COLO668 (cell line): ENCODE results near the gene FRAT1.
A peak's percentile ranks its signal among the peaks of the same experiment; 100 is the strongest.

Experiments
- DNase-seq: peaks from one replicate; lab custom pipeline; 2025; ENCODE audit not compliant: unreplicated experiment; lab: John Stamatoyannopoulos, UW

Gene FRAT1

DNA sequence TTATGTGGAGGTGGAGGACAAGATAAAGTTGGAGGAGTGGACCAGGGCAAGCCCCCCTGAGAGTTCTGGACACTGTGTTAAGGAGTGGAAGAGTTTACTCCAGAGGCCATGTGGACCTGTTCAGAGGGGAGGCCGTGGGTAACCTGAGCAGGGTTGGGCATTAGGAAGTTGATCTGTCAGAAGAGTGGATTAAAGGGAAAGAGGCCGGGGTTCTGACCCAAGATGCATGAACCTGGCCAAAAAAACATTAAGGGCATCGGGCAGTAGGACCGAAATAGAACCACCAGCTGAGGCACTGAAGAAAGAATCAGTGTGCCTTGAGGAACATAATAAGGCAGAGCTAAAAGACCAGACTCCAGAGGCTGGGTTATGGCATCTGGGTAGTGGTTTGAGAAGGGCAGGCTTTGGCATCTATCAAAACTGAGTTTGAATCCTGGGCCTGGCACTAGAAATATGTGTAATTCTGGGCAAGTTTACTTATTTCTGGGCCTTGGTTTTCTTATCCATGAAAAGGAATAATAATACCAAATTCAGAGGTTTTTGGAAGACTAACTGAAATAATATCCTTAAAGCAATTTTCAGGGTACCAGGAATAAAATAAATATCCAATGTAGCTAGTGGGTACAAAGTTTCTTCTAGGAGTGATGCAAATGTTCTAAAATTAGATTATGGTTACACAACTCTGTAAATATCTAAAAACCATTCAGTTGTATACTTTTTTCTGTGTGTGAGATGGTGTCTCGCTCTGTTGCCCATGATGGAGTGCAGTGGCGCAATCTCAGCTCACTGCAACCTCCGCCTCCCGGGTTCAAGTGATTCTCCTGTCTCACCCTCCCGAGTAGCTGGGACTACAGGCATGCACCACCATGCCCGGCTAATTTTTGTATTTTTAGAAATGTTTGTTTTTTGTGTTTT, 10.9 kb upstream of the FRAT1 start:
- no peak for DNase-seq

- no peak for DNase-seq
These were observed 7.9 kb upstream of the FRAT1 start for GRCh38 chr10:97311111-97311626.

DNA sequence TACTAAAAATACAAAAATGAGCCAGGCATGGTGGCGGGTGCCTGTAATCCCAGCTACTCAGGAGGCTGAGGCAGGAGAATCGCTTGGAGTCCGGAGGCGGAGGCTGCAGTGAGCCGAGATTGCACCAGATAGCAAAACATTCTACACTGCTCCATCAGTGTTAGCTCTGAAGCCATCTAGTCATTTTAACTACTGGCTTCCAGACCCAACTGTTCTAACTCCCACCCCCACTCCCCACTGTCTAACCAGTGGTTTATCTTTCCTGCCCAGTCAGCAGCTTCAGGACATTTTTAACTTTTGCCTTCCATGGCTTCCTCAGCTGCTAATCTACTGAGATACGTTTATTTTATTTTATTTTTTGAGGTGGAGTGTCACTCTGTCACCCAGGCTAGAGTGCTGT, 6.2 kb upstream of the FRAT1 start:
- no peak for DNase-seq

- DNase-seq = no peak
These were observed 4.4 kb upstream of the FRAT1 start for GRCh38 chr10:97314671-97315070.

- peak; percentile 50 for DNase-seq
These were observed 804 bp downstream of the FRAT1 start for GRCh38 chr10:97319671-97320479.

GRCh38 chr10:97320480-97321031, 1.5 kb downstream of the FRAT1 start:
- no peak for DNase-seq

GRCh38 chr10:97321032-97321803, 2.1 kb downstream of the FRAT1 start:
- peak; percentile 42 for DNase-seq

DNA sequence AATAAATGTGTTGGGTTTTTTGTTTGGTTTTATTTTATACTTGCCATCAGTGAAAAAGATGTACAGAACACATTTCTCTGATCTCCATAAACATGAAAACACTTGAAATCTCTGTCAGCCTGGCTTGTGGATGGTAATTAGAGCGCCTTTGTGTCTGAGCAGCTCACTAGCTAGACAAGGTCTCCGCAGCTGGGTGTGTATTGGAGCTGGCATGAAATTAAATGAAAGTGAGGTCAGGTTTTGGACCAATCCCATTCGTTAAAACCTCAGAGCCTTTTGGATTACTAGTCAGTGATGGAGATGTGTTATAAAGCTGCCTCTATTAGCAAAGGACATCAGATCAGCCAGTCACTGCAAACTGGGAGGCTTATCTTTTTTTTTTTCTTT, 2.7 kb downstream of the FRAT1 start:
- DNase-seq = no peak

- DNase-seq = no peak
These were observed 4.4 kb downstream of the FRAT1 start for GRCh38 chr10:97323501-97323900.

DNA sequence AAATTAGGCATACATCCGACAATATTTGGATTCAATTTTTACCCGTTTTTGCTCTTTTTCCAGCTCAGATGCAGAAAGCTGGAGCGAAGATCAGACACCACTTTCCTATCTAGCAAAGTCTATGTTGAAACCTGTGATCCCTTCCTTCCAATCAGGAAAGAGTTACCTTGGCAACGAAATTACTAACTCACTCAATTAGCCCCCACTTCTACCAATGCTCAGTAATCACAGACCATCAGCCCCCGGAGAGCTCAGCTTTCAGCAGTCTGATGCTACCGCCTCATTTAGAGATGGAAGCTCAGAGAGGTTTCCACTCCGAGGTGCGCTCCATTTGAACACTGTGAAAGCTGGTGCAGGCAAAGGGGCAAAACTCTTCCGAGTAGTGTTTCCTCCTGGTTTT, 6.7 kb downstream of the FRAT1 start:
- DNase-seq = no peak

- peak; percentile 23 for DNase-seq
These were observed 8.6 kb downstream of the FRAT1 start for GRCh38 chr10:97327348-97328294.

DNA sequence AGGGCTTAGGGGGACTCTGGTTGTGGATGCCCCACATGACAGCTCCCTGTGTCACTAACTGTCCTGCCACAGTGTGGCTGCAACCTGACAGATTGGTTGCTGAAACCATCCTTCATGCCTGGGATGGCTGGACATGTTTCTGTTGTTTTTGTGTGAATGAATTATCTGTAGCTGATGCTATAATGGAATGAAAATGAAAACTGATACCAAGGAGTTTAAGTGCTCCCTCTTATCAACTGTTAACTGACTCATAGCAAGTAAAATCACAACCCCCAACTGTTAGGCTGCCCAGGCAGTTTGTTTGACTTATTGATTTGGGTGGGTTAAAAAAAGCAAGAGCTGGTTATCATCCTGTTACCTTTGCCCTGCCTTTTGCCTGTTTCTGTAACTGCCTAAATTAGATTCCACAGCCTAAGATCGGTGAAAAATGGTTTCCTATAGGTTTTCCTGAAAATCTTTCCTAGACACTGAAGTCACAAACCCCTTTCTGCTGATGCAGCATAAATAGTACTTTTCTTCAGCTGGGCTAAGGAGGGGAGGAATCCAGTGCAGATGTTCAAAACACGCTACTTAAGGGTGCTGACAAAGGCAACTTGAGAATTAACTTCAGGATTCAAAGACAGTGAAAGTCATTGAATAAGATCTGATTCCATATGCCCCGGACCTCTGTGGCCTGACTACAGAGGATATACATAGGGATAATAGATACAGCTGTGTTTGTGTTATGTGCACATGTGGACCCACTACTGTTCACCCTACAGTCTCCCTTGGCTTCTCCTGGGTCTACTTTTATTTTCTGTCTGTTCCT, 9.8 kb downstream of the FRAT1 start:
- DNase-seq = peak; percentile 12

DNA sequence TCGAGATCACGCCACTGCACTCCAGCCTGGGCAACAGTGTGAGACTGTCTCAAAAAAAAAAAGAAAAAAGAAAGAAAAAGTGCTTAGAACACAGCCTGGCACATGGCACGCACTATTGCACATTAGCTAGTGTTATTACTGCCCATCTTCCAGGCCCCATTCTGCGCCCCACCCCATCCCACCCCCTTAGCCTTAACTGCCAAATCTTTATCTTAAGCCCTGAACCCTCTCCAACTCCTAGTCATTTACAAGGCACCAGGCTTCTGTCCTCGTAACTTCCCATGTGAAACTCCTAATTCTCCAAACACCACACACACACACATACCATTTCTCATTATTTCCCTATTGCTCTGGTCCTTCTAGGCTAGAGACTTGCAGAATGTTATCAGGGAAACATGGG, 10.7 kb downstream of the FRAT1 start:
- DNase-seq = no peak

DNA sequence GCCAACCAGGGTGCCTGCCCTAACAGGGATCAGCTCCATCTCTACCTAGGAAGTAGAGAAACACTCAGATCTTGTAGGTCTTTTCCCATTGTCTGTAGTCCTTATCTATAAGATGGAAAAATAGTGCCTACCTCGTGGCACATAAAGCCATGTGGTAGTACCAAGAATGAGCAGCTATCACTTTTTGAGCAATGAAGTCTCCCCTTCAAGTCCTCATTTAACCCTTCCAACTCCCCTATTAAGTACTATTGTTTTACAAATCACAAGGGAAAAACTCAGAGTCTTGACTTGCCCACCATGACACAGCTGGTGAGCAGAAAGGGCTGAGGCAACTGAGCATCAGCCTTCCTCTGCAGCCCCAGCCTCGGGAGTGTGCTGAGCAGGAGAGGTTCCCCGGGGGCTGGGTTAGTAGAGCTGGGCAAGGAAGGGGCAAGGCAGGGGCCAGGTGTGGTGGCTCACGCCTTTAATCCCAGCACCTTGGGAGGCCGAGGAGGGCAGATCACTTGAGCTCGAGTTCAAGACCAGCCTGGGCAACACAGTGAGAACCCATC, 12.2 kb downstream of the FRAT1 start:
- DNase-seq = no peak

DNA sequence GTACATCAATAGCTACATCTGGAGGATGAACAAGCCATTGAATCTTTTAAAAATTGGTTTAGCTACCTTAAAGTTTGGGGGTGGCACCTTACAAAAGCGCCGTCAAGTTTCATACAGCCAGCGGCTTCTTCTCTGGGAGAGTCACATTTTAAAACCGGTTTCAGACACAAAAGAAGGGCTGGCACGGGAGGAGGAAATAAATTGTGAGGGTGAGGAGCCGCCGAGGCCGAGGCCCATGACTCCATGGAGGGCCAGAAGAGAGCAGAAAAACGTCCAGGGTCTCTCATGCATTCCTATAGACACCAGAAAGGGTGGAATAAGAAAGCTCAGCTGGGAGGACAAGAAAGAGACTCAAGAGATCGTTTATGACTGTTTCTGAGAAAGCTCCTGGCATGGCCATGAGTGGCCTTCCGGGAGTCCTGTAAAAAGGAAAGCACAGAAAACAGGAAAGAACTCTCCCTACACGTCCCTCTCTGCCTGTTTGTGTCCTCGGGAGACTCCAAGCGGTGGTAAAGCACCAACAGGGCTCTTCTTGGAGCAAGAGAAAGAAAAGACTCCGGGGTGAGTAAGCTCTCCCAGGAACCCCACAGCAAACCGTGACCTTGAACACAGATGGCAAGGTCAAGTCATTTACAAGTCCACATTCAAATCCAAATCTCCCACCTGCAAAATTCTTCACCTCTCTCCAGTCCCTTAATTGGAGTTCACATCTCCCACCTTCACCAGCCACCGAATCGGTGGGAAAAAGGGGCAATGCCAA, 13.7 kb downstream of the FRAT1 start:
- peak; percentile 23 for DNase-seq

GRCh38 chr10:97333351-97333600, 14.2 kb downstream of the FRAT1 start:
- DNase-seq = no peak

DNA sequence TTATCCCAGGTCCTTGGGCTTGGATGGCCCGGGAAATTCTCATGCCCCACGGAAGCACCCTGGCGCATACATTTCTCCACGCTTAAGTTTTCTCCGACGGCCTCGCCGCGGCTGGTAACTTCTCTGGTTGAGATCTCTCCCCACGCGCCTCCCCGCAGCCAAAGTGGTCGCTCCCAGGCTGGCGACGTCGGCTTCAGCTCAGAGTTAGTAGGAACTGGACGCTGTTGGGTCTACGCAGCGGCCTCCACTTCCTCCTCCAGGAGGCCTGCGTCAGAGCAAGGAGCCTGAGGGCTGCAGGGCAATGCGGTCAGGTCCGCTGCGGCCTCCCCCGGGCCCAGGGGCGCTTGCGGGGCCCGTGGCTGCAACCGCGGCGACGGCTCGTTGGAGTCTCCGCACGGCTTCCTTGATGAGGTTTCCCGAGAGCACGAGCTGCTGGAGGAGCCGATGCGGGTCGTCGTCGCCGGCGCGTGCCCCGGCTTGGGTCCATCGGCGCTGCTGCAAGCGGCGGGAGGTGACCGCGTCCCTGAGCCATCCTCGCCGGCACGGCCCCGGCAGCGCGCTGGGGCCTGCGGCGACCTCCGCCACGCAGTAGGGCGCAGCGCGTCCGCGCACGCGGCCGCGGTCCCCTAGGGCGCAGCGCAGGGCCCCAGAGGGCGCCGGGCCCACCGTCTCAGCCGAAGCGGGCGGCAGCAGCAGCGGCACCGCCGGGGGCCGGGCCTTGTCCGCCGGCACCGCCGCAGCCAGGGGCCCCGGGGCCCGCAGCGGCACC, 14.7 kb downstream of the FRAT1 start:
- peak; percentile 45 for DNase-seq
